ENCODE results near the gene ASPM.
A peak's percentile ranks its signal among the peaks of the same experiment; 100 is the strongest.

ASPM gene

GRCh38 chr1:197049100-197049499 is 97.4 kb downstream of the ASPM start:
- no peak for ATAC-seq
- TF ChIP-seq TOX (CRISPR knock-in tag; IDR thresholded peaks at IDR 0.05; ENCODE audit: borderline replicate concordance) (no peak), TCF4 (CRISPR knock-in tag; IDR thresholded peaks at IDR 0.05; ENCODE audit: borderline replicate concordance) (no peak), ISL1 (CRISPR knock-in tag; IDR thresholded peaks at IDR 0.05) (no peak), CREB5 (CRISPR knock-in tag; IDR thresholded peaks at IDR 0.05; ENCODE audit: low read depth) (no peak), CSRNP3 (CRISPR knock-in tag; IDR thresholded peaks at IDR 0.05) (no peak), CSDC2 (CRISPR knock-in tag; IDR thresholded peaks at IDR 0.05) (no peak), ZFP30 (CRISPR knock-in tag; IDR thresholded peaks at IDR 0.05) (no peak), BACH2 (CRISPR knock-in tag; IDR thresholded peaks at IDR 0.05; ENCODE audit: borderline replicate concordance) (no peak), OSR1 (CRISPR knock-in tag; IDR thresholded peaks at IDR 0.05) (no peak), ARNTL (CRISPR knock-in tag; IDR thresholded peaks at IDR 0.05; ENCODE audit: borderline replicate concordance, low read depth) (no peak), RARB (CRISPR knock-in tag; IDR thresholded peaks at IDR 0.05) (no peak), ZFP3 (CRISPR knock-in tag; IDR thresholded peaks at IDR 0.05) (no peak), ZNF565 (CRISPR knock-in tag; conservative IDR thresholded peaks at IDR 0.05; ENCODE audit: low read depth) (no peak), SNAI2 (CRISPR knock-in tag; IDR thresholded peaks at IDR 0.05) (no peak), PATZ1 (CRISPR knock-in tag; IDR thresholded peaks at IDR 0.05; ENCODE audit: borderline replicate concordance) (no peak), TSHZ2 (CRISPR knock-in tag; IDR thresholded peaks at IDR 0.05) (no peak), PPARA (CRISPR knock-in tag; IDR thresholded peaks at IDR 0.05; ENCODE audit: borderline replicate concordance) (no peak)

- TF ChIP-seq ISL1 (CRISPR knock-in tag; IDR thresholded peaks at IDR 0.05) (no peak), ARNTL (CRISPR knock-in tag; IDR thresholded peaks at IDR 0.05; ENCODE audit: borderline replicate concordance, low read depth) (no peak), ZFP30 (CRISPR knock-in tag; IDR thresholded peaks at IDR 0.05) (no peak), OSR1 (CRISPR knock-in tag; IDR thresholded peaks at IDR 0.05) (no peak), ZFP3 (CRISPR knock-in tag; IDR thresholded peaks at IDR 0.05) (no peak), ESRRG (CRISPR knock-in tag; IDR thresholded peaks at IDR 0.05) (no peak), POU6F1 (CRISPR knock-in tag; IDR thresholded peaks at IDR 0.05; ENCODE audit: borderline replicate concordance, low read depth) (no peak), CSDC2 (CRISPR knock-in tag; IDR thresholded peaks at IDR 0.05) (no peak), PPARA (CRISPR knock-in tag; IDR thresholded peaks at IDR 0.05; ENCODE audit: borderline replicate concordance) (no peak), CREB5 (CRISPR knock-in tag; IDR thresholded peaks at IDR 0.05; ENCODE audit: low read depth) (no peak), ZC3H10 (CRISPR knock-in tag; IDR thresholded peaks at IDR 0.05) (no peak), ZNF70 (CRISPR knock-in tag; IDR thresholded peaks at IDR 0.05) (no peak), GLIS3 (CRISPR knock-in tag; IDR thresholded peaks at IDR 0.05) (no peak), TOX (CRISPR knock-in tag; IDR thresholded peaks at IDR 0.05; ENCODE audit: borderline replicate concordance) (no peak)
- ATAC-seq = peak; percentile 31; the same call in 2 of the 3 replicates
These were observed 103.7 kb downstream of the ASPM start for GRCh38 chr1:197042676-197043341.

All from SK-N-SH treated with all-trans-retinoic acid at 6 μM for 48 hours (cell line).